Measurements from ENCODE around the gene PTPN7.

The PTPN7 gene

DNA sequence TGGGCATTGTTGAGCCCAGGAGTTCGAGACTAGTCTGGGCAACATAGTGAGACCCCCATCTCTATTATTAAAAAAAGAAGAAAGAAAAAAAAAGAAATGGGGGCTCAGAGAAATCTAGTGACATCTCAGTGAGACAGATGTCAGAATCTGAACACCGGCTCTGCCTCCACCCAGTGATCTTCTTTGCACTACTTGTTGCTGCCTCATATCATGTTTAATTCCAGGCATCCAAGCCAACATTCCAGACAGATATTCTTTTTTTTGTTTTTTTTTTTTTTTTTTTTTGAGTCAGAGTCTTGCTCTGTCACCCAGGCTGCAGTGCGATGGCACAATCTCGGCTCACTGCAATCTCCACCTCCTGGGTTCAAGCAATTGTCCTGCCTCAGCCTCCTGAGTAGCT, 10.8 kb downstream of the PTPN7 start:
- Histone ChIP-seq H3K9me3 (ENCODE audit: insufficient read depth, low read length) (no peaks in the 10 kb centered on the region), H3K27me3 (ENCODE audit: low read length) (no peaks in the 10 kb centered on the region), H3K9ac (ENCODE audit: low read length) (no peak overlapping the region), H3F3A (ENCODE audit: insufficient read depth) (peaks cover 16% of the 10 kb centered on the region), H3K27ac (ENCODE audit: low read depth, low read length) (no peak overlapping the region), H2AFZ (ENCODE audit: low read depth, low read length, severe bottlenecking) (no peak overlapping the region), H4K20me1 (ENCODE audit: low read depth, low read length) (no peaks in the 10 kb centered on the region), H3K4me2 (ENCODE audit: low read depth, low read length, poor library complexity, severe bottlenecking) (no peak overlapping the region), H3K4me3 (ENCODE audit: insufficient read depth, low read length, poor library complexity, severe bottlenecking) (no peak overlapping the region), H3K79me2 (ENCODE audit: insufficient read depth, low read length) (no peaks in the 10 kb centered on the region), H3K9me2 (replicated peaks; ENCODE audit: insufficient read depth, low read length) (no peaks in the 10 kb centered on the region), H3K36me3 (ENCODE audit: low read length) (no peaks in the 10 kb centered on the region)
- TF ChIP-seq, protein P1, sequence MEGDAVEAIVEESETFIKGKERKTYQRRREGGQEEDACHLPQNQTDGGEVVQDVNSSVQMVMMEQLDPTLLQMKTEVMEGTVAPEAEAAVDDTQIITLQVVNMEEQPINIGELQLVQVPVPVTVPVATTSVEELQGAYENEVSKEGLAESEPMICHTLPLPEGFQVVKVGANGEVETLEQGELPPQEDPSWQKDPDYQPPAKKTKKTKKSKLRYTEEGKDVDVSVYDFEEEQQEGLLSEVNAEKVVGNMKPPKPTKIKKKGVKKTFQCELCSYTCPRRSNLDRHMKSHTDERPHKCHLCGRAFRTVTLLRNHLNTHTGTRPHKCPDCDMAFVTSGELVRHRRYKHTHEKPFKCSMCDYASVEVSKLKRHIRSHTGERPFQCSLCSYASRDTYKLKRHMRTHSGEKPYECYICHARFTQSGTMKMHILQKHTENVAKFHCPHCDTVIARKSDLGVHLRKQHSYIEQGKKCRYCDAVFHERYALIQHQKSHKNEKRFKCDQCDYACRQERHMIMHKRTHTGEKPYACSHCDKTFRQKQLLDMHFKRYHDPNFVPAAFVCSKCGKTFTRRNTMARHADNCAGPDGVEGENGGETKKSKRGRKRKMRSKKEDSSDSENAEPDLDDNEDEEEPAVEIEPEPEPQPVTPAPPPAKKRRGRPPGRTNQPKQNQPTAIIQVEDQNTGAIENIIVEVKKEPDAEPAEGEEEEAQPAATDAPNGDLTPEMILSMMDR (IDR thresholded peaks at IDR 0.05; ENCODE audit: insufficient read depth, low read length, poor library complexity, severe bottlenecking): no peak
- no peak for TF ChIP-seq EZH2phosphoT487 (conservative IDR thresholded peaks at IDR 0.05; ENCODE audit: low read length)

DNA sequence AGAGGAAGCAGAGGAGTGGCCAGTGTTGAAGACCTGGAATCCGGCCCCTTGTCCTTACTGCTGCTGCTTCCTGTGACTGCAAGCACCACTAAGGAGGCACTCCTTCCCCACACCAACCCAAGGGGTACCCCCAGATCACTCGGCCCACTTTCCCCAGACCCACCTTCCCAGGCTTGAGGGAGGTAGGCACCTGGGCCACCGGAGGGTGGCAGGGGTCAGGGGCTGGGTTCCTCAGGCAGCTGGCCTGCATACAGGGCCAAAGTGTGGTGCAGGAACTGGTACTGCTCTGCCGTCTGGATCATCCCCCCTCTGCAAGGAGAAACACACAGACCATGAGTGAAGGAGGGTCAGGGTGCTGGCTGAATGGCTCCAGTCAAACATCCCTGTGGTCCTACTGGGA, 12.0 kb downstream of the PTPN7 start:
- no peak overlapping the region for H3K27ac ChIP-seq (ENCODE audit: low read depth, low read length)
- H3K79me2 ChIP-seq (ENCODE audit: insufficient read depth, low read length): peaks cover 7% of the 10 kb centered on the region
- no peaks in the 10 kb centered on the region for H3K27me3 ChIP-seq (ENCODE audit: low read length)
- H3K9me2 ChIP-seq (replicated peaks; ENCODE audit: insufficient read depth, low read length): no peaks in the 10 kb centered on the region
- no peaks in the 10 kb centered on the region for H3K36me3 ChIP-seq (ENCODE audit: low read length)
- H3F3A ChIP-seq (ENCODE audit: insufficient read depth): peaks cover 16% of the 10 kb centered on the region
- H3K4me3 ChIP-seq (ENCODE audit: insufficient read depth, low read length, poor library complexity, severe bottlenecking): no peak overlapping the region
- no peaks in the 10 kb centered on the region for H4K20me1 ChIP-seq (ENCODE audit: low read depth, low read length)
- no peaks in the 10 kb centered on the region for H3K9me3 ChIP-seq (ENCODE audit: insufficient read depth, low read length)
- no peak overlapping the region for H3K9ac ChIP-seq (ENCODE audit: low read length)
- TF ChIP-seq, protein P1 (IDR thresholded peaks at IDR 0.05; ENCODE audit: insufficient read depth, low read length, poor library complexity, severe bottlenecking): no peak
- no peak for TF ChIP-seq EZH2phosphoT487 (conservative IDR thresholded peaks at IDR 0.05; ENCODE audit: low read length)
- H3K4me2 ChIP-seq (ENCODE audit: low read depth, low read length, poor library complexity, severe bottlenecking): no peak overlapping the region
- H2AFZ ChIP-seq (ENCODE audit: low read depth, low read length, severe bottlenecking): no peak overlapping the region

DNA sequence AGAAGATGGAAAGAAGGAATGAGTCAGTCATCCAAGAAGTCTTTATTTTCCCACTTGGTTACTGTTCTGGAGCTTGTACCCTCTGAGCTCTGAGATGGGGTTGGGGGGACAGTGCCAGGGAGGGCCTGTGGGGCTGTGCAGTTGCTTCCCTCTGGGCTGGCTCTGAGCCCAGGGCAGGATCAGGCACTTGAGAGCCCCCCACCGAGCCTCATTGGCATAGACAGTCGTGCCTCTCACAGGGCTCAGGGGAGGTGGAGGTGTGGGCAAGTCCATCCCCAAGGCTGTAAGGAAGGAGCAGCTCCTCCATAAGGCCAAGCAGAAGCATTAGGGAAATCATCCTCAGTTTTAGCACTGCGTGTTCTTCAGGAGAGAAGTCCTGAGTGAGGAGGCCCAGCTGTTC, 13.4 kb downstream of the PTPN7 start:
- no peaks in the 10 kb centered on the region for H4K20me1 ChIP-seq (ENCODE audit: low read depth, low read length)
- peaks cover 16% of the 10 kb centered on the region for H3F3A ChIP-seq (ENCODE audit: insufficient read depth)
- no peaks in the 10 kb centered on the region for H3K27me3 ChIP-seq (ENCODE audit: low read length)
- H3K79me2 ChIP-seq (ENCODE audit: insufficient read depth, low read length): peaks cover 20% of the 10 kb centered on the region
- no peak overlapping the region for H2AFZ ChIP-seq (ENCODE audit: low read depth, low read length, severe bottlenecking)
- H3K9me2 ChIP-seq (replicated peaks; ENCODE audit: insufficient read depth, low read length): no peaks in the 10 kb centered on the region
- H3K27ac ChIP-seq (ENCODE audit: low read depth, low read length): no peak overlapping the region
- H3K36me3 ChIP-seq (ENCODE audit: low read length): no peaks in the 10 kb centered on the region
- H3K9ac ChIP-seq (ENCODE audit: low read length): no peak overlapping the region
- no peak overlapping the region for H3K4me2 ChIP-seq (ENCODE audit: low read depth, low read length, poor library complexity, severe bottlenecking)
- no peak overlapping the region for H3K4me3 ChIP-seq (ENCODE audit: insufficient read depth, low read length, poor library complexity, severe bottlenecking)
- H3K9me3 ChIP-seq (ENCODE audit: insufficient read depth, low read length): no peaks in the 10 kb centered on the region
- TF ChIP-seq, protein P1 (IDR thresholded peaks at IDR 0.05; ENCODE audit: insufficient read depth, low read length, poor library complexity, severe bottlenecking): no peak
- TF ChIP-seq EZH2phosphoT487 (conservative IDR thresholded peaks at IDR 0.05; ENCODE audit: low read length): no peak
